ENCODE results near the gene ZNF575.

Gene ZNF575

GRCh38 chr19:43552616-43553015 is 19.6 kb downstream of the ZNF575 start:
- H3K9ac ChIP-seq (ENCODE audit: low read length in 5 of 5): no peak overlapping the region
- H3K4me3 ChIP-seq (ENCODE audit: low read depth in 1 of 5, low read length in 5 of 5): no peak overlapping the region
- H3K36me3 ChIP-seq (ENCODE audit: control insufficient read depth in 5 of 5, insufficient read depth in 5 of 5, low read length in 5 of 5): peaks cover 2 to 74% (median 51%) of the 10 kb centered on the region in 5 donors
- no peaks in the 10 kb centered on the region for H3K9me3 ChIP-seq (ENCODE audit: control insufficient read depth in 5 of 5, low read length in 5 of 5)
- H3K27ac ChIP-seq (ENCODE audit: low read depth, low read length): no peak overlapping the region
- no peaks in the 10 kb centered on the region for H3K27me3 ChIP-seq (ENCODE audit: control insufficient read depth in 5 of 5, insufficient read depth in 4 of 5, low read length in 5 of 5)
- no peaks in the 10 kb centered on the region for H3K4me1 ChIP-seq (ENCODE audit: control insufficient read depth in 5 of 5, insufficient read depth in 5 of 5, low read length in 5 of 5)

DNA sequence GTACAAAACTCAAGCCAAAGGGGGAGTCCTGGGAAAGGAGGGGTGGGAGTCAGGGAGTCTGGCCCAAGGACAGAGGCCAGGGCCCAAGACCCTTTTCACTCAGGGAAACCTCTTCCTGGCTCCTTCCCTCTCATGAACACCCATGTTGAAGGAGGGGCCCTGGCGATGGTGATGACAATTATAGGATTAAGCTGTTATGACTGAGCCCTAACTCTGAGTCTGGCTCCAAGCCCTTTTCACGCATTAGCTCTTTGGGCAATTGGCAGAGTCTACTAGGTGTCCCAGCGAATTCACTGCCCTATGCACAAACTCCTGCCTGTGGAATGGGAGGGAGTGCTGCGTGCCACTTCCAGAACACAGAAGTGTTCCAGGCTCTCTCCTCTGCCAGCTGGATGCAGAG is 20.7 kb downstream of the ZNF575 start:
- Histone ChIP-seq H3K27ac (ENCODE audit: low read depth, low read length) (no peak overlapping the region), H3K4me3 (ENCODE audit: low read depth in 1 of 5, low read length in 5 of 5) (no peak overlapping the region), H3K9me3 (ENCODE audit: control insufficient read depth in 5 of 5, low read length in 5 of 5) (no peaks in the 10 kb centered on the region), H3K9ac (ENCODE audit: low read length in 5 of 5) (no peak overlapping the region), H3K4me1 (ENCODE audit: control insufficient read depth in 5 of 5, insufficient read depth in 5 of 5, low read length in 5 of 5) (no peaks in the 10 kb centered on the region), H3K27me3 (ENCODE audit: control insufficient read depth in 5 of 5, insufficient read depth in 4 of 5, low read length in 5 of 5) (no peaks in the 10 kb centered on the region), H3K36me3 (ENCODE audit: control insufficient read depth in 5 of 5, insufficient read depth in 5 of 5, low read length in 5 of 5) (peaks cover 5 to 80% (median 53%) of the 10 kb centered on the region in 5 donors)

GRCh38 chr19:43554317-43554895 is 21.4 kb downstream of the ZNF575 start:
- Histone ChIP-seq H3K4me1 (ENCODE audit: control insufficient read depth in 5 of 5, insufficient read depth in 5 of 5, low read length in 5 of 5) (no peaks in the 10 kb centered on the region), H3K4me3 (ENCODE audit: low read depth in 1 of 5, low read length in 5 of 5) (no peak overlapping the region), H3K9me3 (ENCODE audit: control insufficient read depth in 5 of 5, low read length in 5 of 5) (no peaks in the 10 kb centered on the region), H3K27ac (ENCODE audit: low read depth, low read length) (no peak overlapping the region), H3K36me3 (ENCODE audit: control insufficient read depth in 5 of 5, insufficient read depth in 5 of 5, low read length in 5 of 5) (peaks cover 5 to 76% (median 49%) of the 10 kb centered on the region in 5 donors), H3K9ac (ENCODE audit: low read length in 5 of 5) (no peak overlapping the region), H3K27me3 (ENCODE audit: control insufficient read depth in 5 of 5, insufficient read depth in 4 of 5, low read length in 5 of 5) (no peaks in the 10 kb centered on the region)

- Histone ChIP-seq H3K27me3 (ENCODE audit: control insufficient read depth in 5 of 5, insufficient read depth in 4 of 5, low read length in 5 of 5) (no peaks in the 10 kb centered on the region), H3K4me1 (ENCODE audit: control insufficient read depth in 5 of 5, insufficient read depth in 5 of 5, low read length in 5 of 5) (no peaks in the 10 kb centered on the region), H3K36me3 (ENCODE audit: control insufficient read depth in 5 of 5, insufficient read depth in 5 of 5, low read length in 5 of 5) (peaks cover 5 to 75% (median 47%) of the 10 kb centered on the region in 5 donors), H3K9me3 (ENCODE audit: control insufficient read depth in 5 of 5, low read length in 5 of 5) (no peaks in the 10 kb centered on the region), H3K4me3 (ENCODE audit: low read depth in 1 of 5, low read length in 5 of 5) (no peak overlapping the region), H3K27ac (ENCODE audit: low read depth, low read length) (no peak overlapping the region), H3K9ac (ENCODE audit: low read length in 5 of 5) (no peak overlapping the region)
These were observed 22.3 kb downstream of the ZNF575 start for GRCh38 chr19:43555185-43555770.

- peaks cover 3 to 53% (median 20%) of the 10 kb centered on the region in 5 donors for H3K36me3 ChIP-seq (ENCODE audit: control insufficient read depth in 5 of 5, insufficient read depth in 5 of 5, low read length in 5 of 5)
- peak overlapping the region in 1 of 5 donors; percentile 6 for H3K9ac ChIP-seq (ENCODE audit: low read length in 5 of 5)
- no peaks in the 10 kb centered on the region for H3K9me3 ChIP-seq (ENCODE audit: control insufficient read depth in 5 of 5, low read length in 5 of 5)
These were observed 27.7 kb downstream of the ZNF575 start for GRCh38 chr19:43560687-43561086.

DNA sequence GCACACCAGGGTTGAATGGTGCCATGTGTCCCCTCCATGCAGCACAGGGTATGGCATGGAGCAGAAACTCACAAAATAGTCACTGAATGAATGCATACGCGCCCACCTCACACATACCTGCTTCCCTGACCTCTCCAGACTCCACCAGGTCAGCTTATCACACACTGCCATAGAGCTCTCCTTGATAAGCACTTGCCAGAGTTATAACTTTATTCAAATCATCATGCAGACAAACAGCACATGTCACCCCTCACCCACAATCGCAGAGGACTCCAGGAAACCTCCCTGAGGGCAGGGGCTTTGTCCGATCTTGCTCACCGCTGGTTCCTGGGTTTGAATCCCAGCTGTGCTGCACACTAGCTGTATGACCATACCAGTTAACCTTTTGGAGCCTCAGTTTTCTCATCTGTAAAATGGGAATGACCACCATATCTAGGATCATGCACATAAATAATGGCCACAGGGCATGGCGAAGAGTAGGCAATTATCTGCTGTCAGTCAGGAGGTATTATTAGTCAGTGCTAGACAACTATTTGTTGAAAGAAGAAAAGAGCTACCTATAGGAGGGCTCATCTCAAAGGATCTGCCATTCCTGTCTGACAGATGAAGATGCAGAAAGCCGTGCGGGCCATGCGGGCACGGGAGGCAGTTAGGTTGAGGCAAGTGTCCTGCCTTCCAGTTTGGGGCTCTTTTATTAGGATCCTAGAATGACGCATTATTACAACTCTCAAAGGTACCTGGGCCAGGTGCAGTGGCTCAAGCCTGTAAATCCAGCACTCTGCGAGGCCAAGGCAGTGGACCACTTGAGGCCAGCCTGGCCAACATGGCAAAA is 28.4 kb downstream of the ZNF575 start:
- Histone ChIP-seq H3K36me3 (ENCODE audit: control insufficient read depth in 5 of 5, insufficient read depth in 5 of 5, low read length in 5 of 5) (peaks cover 3 to 48% (median 17%) of the 10 kb centered on the region in 5 donors), H3K9ac (ENCODE audit: low read length in 5 of 5) (no peak overlapping the region), H3K27me3 (ENCODE audit: control insufficient read depth in 5 of 5, insufficient read depth in 4 of 5, low read length in 5 of 5) (no peaks in the 10 kb centered on the region), H3K4me3 (ENCODE audit: low read depth in 1 of 5, low read length in 5 of 5) (no peak overlapping the region), H3K27ac (ENCODE audit: low read depth, low read length) (no peak overlapping the region), H3K9me3 (ENCODE audit: control insufficient read depth in 5 of 5, low read length in 5 of 5) (no peaks in the 10 kb centered on the region), H3K4me1 (ENCODE audit: control insufficient read depth in 5 of 5, insufficient read depth in 5 of 5, low read length in 5 of 5) (peaks cover 0 to 20% (median 3%) of the 10 kb centered on the region in 5 donors)

More at GRCh38 chr19:43560687-43561086, 27.7 kb downstream of the ZNF575 start:
- Histone ChIP-seq H3K27ac (ENCODE audit: low read depth, low read length) (no peak overlapping the region), H3K4me1 (ENCODE audit: control insufficient read depth in 5 of 5, insufficient read depth in 5 of 5, low read length in 5 of 5) (peaks cover 0 to 20% (median 3%) of the 10 kb centered on the region in 5 donors), H3K4me3 (ENCODE audit: low read depth in 1 of 5, low read length in 5 of 5) (no peak overlapping the region), H3K27me3 (ENCODE audit: control insufficient read depth in 5 of 5, insufficient read depth in 4 of 5, low read length in 5 of 5) (no peaks in the 10 kb centered on the region)

DNA sequence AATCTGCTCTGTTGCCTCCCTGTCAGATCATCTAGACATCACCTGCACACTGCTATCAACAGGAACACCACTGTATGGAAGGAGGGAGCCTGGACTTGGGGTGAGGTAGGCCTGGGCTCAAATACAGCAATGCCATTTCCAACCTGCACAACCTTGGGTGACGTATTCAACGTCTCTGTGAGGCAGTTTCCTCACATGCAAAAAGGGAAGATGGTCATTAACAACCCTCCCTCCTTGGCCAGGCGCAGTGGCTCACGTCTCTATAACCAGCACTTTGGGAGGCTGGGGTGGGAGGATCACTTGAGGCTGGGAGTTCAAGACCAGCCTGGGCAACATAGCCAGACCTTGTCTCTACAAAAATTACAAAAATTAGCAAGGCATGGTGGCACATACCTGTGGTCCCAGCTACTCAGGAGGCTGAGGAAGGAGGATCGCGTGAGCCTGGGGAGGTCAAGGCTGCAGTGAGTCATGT is 29.3 kb downstream of the ZNF575 start:
- no peak overlapping the region for H3K27ac ChIP-seq (ENCODE audit: low read depth, low read length)
- no peaks in the 10 kb centered on the region for H3K9me3 ChIP-seq (ENCODE audit: control insufficient read depth in 5 of 5, low read length in 5 of 5)
- H3K9ac ChIP-seq (ENCODE audit: low read length in 5 of 5): no peak overlapping the region
- no peak overlapping the region for H3K4me3 ChIP-seq (ENCODE audit: low read depth in 1 of 5, low read length in 5 of 5)
- no peaks in the 10 kb centered on the region for H3K27me3 ChIP-seq (ENCODE audit: control insufficient read depth in 5 of 5, insufficient read depth in 4 of 5, low read length in 5 of 5)
- H3K36me3 ChIP-seq (ENCODE audit: control insufficient read depth in 5 of 5, insufficient read depth in 5 of 5, low read length in 5 of 5): peaks cover 3 to 43% (median 17%) of the 10 kb centered on the region in 5 donors
- peaks cover 0 to 20% (median 3%) of the 10 kb centered on the region in 5 donors for H3K4me1 ChIP-seq (ENCODE audit: control insufficient read depth in 5 of 5, insufficient read depth in 5 of 5, low read length in 5 of 5)

DNA sequence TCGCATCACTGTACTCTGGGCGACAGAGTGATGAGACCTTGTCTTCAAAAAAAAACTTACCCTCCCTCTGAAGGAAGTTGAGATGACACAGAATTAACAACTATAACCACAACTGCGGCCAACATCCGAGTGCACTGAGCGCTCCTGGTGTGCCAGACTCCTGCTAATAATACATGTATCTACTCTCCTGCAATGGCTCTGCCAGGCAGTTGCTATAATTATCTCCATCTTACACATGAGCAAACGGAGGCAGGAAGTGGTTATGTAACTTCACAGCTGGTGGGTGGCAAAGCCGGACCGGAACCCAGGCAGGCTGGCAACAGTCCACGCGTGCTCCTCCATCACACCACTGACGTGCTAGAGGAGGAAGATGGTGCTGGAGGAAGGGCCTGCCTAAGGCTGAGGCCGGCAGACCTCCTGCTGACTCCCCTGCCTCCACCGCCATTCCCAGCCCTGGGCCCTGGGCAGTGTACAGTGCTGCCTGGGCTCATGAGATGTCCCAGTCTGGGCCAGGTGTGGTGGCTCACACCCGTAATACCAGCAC is 29.8 kb downstream of the ZNF575 start:
- H3K27me3 ChIP-seq (ENCODE audit: control insufficient read depth in 5 of 5, insufficient read depth in 4 of 5, low read length in 5 of 5): no peaks in the 10 kb centered on the region
- no peaks in the 10 kb centered on the region for H3K9me3 ChIP-seq (ENCODE audit: control insufficient read depth in 5 of 5, low read length in 5 of 5)
- peak overlapping the region in 1 of 5 donors; percentile 34 for H3K4me3 ChIP-seq (ENCODE audit: low read depth in 1 of 5, low read length in 5 of 5)
- H3K9ac ChIP-seq (ENCODE audit: low read length in 5 of 5): no peak overlapping the region
- H3K27ac ChIP-seq (ENCODE audit: low read depth, low read length): peak overlapping the region; percentile 41
- peaks cover 2 to 38% (median 17%) of the 10 kb centered on the region in 5 donors for H3K36me3 ChIP-seq (ENCODE audit: control insufficient read depth in 5 of 5, insufficient read depth in 5 of 5, low read length in 5 of 5)
- H3K4me1 ChIP-seq (ENCODE audit: control insufficient read depth in 5 of 5, insufficient read depth in 5 of 5, low read length in 5 of 5): peaks cover 0 to 20% (median 3%) of the 10 kb centered on the region in 5 donors

DNA sequence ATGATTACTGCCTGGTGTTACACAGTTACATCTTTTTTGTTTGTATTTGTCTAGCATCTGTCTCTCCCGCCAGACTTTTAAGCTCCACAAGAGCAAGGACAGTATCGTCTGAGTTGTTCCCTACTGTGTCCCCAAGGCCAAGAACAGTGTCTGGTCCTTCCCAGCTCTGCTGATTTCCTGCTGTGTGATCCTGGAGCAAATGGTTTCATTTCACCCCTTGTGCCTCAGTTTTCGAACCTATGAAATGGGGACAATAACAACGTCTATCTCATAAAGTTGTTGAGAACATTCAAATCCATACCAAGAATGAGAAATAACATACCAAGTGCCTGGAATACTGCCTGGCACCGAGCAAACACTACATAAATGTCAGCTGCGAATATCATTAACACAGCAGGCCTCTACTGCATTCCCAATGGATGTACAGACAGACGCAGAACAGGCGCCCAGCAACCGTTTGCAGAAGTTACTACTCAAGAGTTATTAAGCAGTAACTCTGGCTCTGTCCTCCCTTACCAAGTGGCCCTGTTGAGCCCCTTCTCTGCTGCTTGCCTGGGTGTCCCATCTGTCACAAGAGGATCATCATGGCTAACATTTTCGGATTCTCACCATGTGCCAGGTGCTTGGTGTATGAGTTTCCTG is 30.9 kb downstream of the ZNF575 start:
- Histone ChIP-seq H3K36me3 (ENCODE audit: control insufficient read depth in 5 of 5, insufficient read depth in 5 of 5, low read length in 5 of 5) (peaks cover 0 to 31% (median 17%) of the 10 kb centered on the region in 5 donors), H3K4me3 (ENCODE audit: low read depth in 1 of 5, low read length in 5 of 5) (no peak overlapping the region), H3K4me1 (ENCODE audit: control insufficient read depth in 5 of 5, insufficient read depth in 5 of 5, low read length in 5 of 5) (peaks cover 0 to 20% (median 3%) of the 10 kb centered on the region in 5 donors), H3K9me3 (ENCODE audit: control insufficient read depth in 5 of 5, low read length in 5 of 5) (no peaks in the 10 kb centered on the region), H3K27me3 (ENCODE audit: control insufficient read depth in 5 of 5, insufficient read depth in 4 of 5, low read length in 5 of 5) (no peaks in the 10 kb centered on the region), H3K27ac (ENCODE audit: low read depth, low read length) (no peak overlapping the region), H3K9ac (ENCODE audit: low read length in 5 of 5) (no peak overlapping the region)
